B cell (primary cell): ENCODE data around the gene P3H3. TPM values are rescaled to one million over a fixed set of nuclear protein-coding genes. Genes with fewer than 3 reads are reported as not detected.

ENCODE experiments used
- ATAC-seq: fragments of 200-7000 bp; cut with Tn5 transposase; one replicate; pipeline ENCODE4 v1.10.0; 2021; ENCODE audit warnings: low read depth, mild to moderate bottlenecking, moderate number of reproducible peaks, moderate library complexity
- CTCF ChIA-PET: fragments of 350-600 bp; sonication (Branson Sonifier 250); formaldehyde crosslinking; loops from one replicate; lab custom pipeline; 2021; ENCODE audit warnings: antibody characterized with exemption, inconsistent platforms; lab: Charles Lee
- POLR2A ChIA-PET: fragments of 350-600 bp; sonication (Branson Sonifier 250); formaldehyde crosslinking; loops from one replicate; lab custom pipeline; 2021; ENCODE audit warnings: antibody characterized with exemption; lab: Charles Lee
- DNase-seq: peaks from one replicate; pipeline ENCODE4 v3.0.0; 2013
- H2AFZ ChIP-seq: 2 replicates; pipeline ENCODE4 v1.6.1; 2012; ENCODE audit warnings: mild to moderate bottlenecking, low read depth, low read length; ENCODE audit not compliant: insufficient read depth, poor library complexity, severe bottlenecking
- H3K27ac ChIP-seq, 2 donors: 1 replicate in 1 of 2; 2 replicates in 1 of 2; pipeline ENCODE4 v1.5.1; 2012 to 2013; ENCODE audit warnings: low read length in 2 of 2, mild to moderate bottlenecking in 2 of 2, moderate library complexity in 1 of 2
- H3K27me3 ChIP-seq, 4 experiments: fragments of 200-600 bp in 1 of 4; sonication (generic) in 1 of 4; replicated peaks in 1 of 4; 1 replicate in 2 of 4; 2 replicates in 2 of 4; pipeline versions ENCODE4 v1.6.1 to v1.7.0; 2013 to 2016; ENCODE audit warnings: low read length in 3 of 4, mild to moderate bottlenecking in 2 of 4, mixed read lengths in 1 of 4, moderate library complexity in 1 of 4; ENCODE audit not compliant: insufficient read depth in 4 of 4, control insufficient read depth in 3 of 4; ENCODE audit errors: control extremely low read depth in 1 of 4
- H3K36me3 ChIP-seq, 2 experiments: replicated peaks in 1 of 2; 1 replicate in 1 of 2; 2 replicates in 1 of 2; pipeline versions ENCODE4 v1.6.1 to v1.7.1; 2013; ENCODE audit warnings: low read length in 1 of 2; ENCODE audit not compliant: insufficient read depth in 2 of 2, control insufficient read depth in 1 of 2; ENCODE audit errors: control extremely low read depth in 1 of 2, extremely low read depth in 1 of 2
- H3K4me1 ChIP-seq, 2 donors: fragments of 200-600 bp in 1 of 2; sonication (generic) in 1 of 2; 1 replicate in 1 of 2; 2 replicates in 1 of 2; pipeline versions ENCODE4 v1.5.1 to v1.6.1; 2013 to 2017; ENCODE audit warnings: low read length in 2 of 2; ENCODE audit not compliant: control insufficient read depth in 2 of 2, insufficient read depth in 2 of 2
- H3K4me2 ChIP-seq: replicated peaks from 2 replicates; pipeline ENCODE3; 2012; ENCODE audit warnings: mild to moderate bottlenecking, low read depth, low read length; ENCODE audit not compliant: poor library complexity, severe bottlenecking
- H3K4me3 ChIP-seq, 5 experiments: fragments of 200-600 bp in 1 of 5; sonication (generic) in 1 of 5; 1 replicate in 3 of 5; 2 replicates in 2 of 5; pipeline versions ENCODE4 v1.5.1 to v1.7.0; 2011 to 2016; ENCODE audit warnings: low read length in 4 of 5, mild to moderate bottlenecking in 4 of 5, low read depth in 2 of 5, control low read depth in 1 of 5, moderate library complexity in 1 of 5; ENCODE audit not compliant: insufficient read depth in 1 of 5; ENCODE audit errors: control extremely low read depth in 1 of 5, extremely low read depth in 1 of 5
- H3K79me2 ChIP-seq: fragments of 200-600 bp; sonication (generic); one replicate; pipeline ENCODE4 v1.6.0; 2016; ENCODE audit warnings: low read length; ENCODE audit not compliant: control insufficient read depth, insufficient read depth
- H3K9ac ChIP-seq: fragments of 200-600 bp; sonication (generic); 2 replicates; pipeline ENCODE4 v1.6.1; 2017; ENCODE audit warnings: mild to moderate bottlenecking, low read length, moderate library complexity
- H3K9me3 ChIP-seq, 3 donors: one replicate each; pipeline versions ENCODE4 v1.6.1 to v1.7.1; 2013; ENCODE audit warnings: low read length in 2 of 3; ENCODE audit not compliant: control insufficient read depth in 2 of 3, insufficient read depth in 1 of 3; ENCODE audit errors: control extremely low read depth in 1 of 3
- H4K20me1 ChIP-seq: 2 replicates; pipeline ENCODE4 v1.6.0; 2012; ENCODE audit warnings: mild to moderate bottlenecking, low read length; ENCODE audit not compliant: insufficient read depth, control insufficient read depth, poor library complexity, severe bottlenecking
- H3K27ac Mint-ChIP-seq: one replicate; pipeline ENCODE4 v1.8.0; 2021; ENCODE audit warnings: mixed read lengths
- H3K27me3 Mint-ChIP-seq: one replicate; pipeline ENCODE4 v1.8.0; 2021; ENCODE audit warnings: mixed read lengths
- H3K4me1 Mint-ChIP-seq: one replicate; pipeline ENCODE4 v1.8.0; 2021; ENCODE audit warnings: mixed read lengths
- H3K4me3 Mint-ChIP-seq: one replicate; pipeline ENCODE4 v1.8.0; 2021; ENCODE audit warnings: mixed read lengths
- H3K9me3 Mint-ChIP-seq: one replicate; pipeline ENCODE4 v1.8.0; 2022; ENCODE audit warnings: mixed read lengths; ENCODE audit not compliant: insufficient read depth
- EZH2 ChIP-seq: IDR thresholded peaks from 2 replicates; pipeline ENCODE4 v1.6.1; 2012; ENCODE audit warnings: borderline replicate concordance, low read depth, mild to moderate bottlenecking, moderate library complexity, low read length; ENCODE audit not compliant: insufficient read depth, poor library complexity, severe bottlenecking
- WGBS: methylation state at CpG from one replicate; pipeline ENCODE4 v1.1.5; 2013; ENCODE audit warnings: missing lambda C conversion rate; ENCODE audit not compliant: insufficient coverage; 5-methylcytosine and 5-hydroxymethylcytosine counted together
- intact Hi-C: fragments of 100-400 bp; cut with micrococcal nuclease; formaldehyde crosslinking; loops from one replicate; pipeline ENCODE4 v1.10.0; 2022
- polyA plus RNA-seq: library from polyadenylated mRNA; depleted of rRNA; stranded (reverse); fragments of >200 nt; gene quantifications from 2 replicates; pipeline ENCODE4 v1.2.3, GENCODE V29; 2012
- total RNA-seq, 2 donors: library from RNA; stranded (reverse); fragments of 120-200 nt in 1 of 2; gene quantifications; 1 replicate in 1 of 2; 2 replicates in 1 of 2; pipeline versions ENCODE4 v1.2.3 to v1.2.4, GENCODE V29; 2013 to 2022
- TF ChIP-seq, protein P1 (sequence below): fragments of 200-600 bp; IDR thresholded peaks from one replicate; pipeline ENCODE4 v1.8.0; 2022; ENCODE audit warnings: antibody characterized with exemption, mild to moderate bottlenecking

P3H3 gene
- total and polyA plus RNA-seq, 2 donors (not counting 1 experiment from before 2014, with no cell fraction given), result 0.09 TPM; not detected in 1

DNA sequence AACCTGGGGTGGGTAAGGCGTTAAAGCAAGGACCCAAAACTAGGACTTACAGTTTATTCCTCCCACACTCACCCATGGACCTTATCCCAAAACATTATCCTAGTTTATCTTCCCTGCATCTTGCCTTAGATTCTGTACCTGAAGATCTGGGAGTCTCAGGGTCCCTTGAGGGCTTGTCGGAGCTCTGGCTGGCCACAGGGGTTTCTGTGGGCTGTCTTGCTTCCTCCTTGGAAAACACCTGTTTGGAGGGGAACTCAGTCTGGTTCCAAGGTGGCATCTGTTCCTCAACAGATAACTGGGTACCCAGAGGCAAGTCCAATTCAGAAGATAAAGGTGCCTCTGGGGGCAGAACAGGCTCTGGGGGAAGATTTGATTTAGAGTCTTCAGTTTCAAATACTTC, 21.2 kb downstream of the P3H3 start:
- Histone ChIP-seq H3K4me3 (no peak overlapping the region), H3K9ac (no peak overlapping the region), H3K27ac (no peak overlapping the region), H3K27me3 (no peaks in the 10 kb centered on the region), H3K4me1 (peaks cover 6 to 23% of the 10 kb centered on the region in 2 donors), H2AFZ (no peak overlapping the region), H4K20me1 (no peaks in the 10 kb centered on the region), H3K4me2 (no peak overlapping the region), H3K36me3 (peaks cover 0 to 4% of the 10 kb centered on the region in 2 experiments), H3K79me2 (peaks cover 12% of the 10 kb centered on the region), H3K9me3 (no peaks in the 10 kb centered on the region)
- ChIA-PET POLR2A (no interaction called here), CTCF (interaction anchor here (1.7 to 6.7 kb wide), 3 partner anchors 13 to 90 kb away, joined by 3 to 136 read pairs (median 11); partner anchors contain the start of genes SPSB2 and TPI1)
- Mint-ChIP-seq H3K27me3 (no peaks in the 10 kb centered on the region), H3K4me1 (peaks cover 23% of the 10 kb centered on the region), H3K4me3 (no peak overlapping the region), H3K27ac (no peak overlapping the region), H3K9me3 (no peaks in the 10 kb centered on the region)
- DNase-seq (no peak), ATAC-seq (no peak)
- WGBS, result 0% methylated on average over 1 of the region's 2 CpGs
- no peak for TF ChIP-seq EZH2
- TF ChIP-seq, protein P1, sequence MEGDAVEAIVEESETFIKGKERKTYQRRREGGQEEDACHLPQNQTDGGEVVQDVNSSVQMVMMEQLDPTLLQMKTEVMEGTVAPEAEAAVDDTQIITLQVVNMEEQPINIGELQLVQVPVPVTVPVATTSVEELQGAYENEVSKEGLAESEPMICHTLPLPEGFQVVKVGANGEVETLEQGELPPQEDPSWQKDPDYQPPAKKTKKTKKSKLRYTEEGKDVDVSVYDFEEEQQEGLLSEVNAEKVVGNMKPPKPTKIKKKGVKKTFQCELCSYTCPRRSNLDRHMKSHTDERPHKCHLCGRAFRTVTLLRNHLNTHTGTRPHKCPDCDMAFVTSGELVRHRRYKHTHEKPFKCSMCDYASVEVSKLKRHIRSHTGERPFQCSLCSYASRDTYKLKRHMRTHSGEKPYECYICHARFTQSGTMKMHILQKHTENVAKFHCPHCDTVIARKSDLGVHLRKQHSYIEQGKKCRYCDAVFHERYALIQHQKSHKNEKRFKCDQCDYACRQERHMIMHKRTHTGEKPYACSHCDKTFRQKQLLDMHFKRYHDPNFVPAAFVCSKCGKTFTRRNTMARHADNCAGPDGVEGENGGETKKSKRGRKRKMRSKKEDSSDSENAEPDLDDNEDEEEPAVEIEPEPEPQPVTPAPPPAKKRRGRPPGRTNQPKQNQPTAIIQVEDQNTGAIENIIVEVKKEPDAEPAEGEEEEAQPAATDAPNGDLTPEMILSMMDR, result no peak
- intact Hi-C loops, result no loop called here

DNA sequence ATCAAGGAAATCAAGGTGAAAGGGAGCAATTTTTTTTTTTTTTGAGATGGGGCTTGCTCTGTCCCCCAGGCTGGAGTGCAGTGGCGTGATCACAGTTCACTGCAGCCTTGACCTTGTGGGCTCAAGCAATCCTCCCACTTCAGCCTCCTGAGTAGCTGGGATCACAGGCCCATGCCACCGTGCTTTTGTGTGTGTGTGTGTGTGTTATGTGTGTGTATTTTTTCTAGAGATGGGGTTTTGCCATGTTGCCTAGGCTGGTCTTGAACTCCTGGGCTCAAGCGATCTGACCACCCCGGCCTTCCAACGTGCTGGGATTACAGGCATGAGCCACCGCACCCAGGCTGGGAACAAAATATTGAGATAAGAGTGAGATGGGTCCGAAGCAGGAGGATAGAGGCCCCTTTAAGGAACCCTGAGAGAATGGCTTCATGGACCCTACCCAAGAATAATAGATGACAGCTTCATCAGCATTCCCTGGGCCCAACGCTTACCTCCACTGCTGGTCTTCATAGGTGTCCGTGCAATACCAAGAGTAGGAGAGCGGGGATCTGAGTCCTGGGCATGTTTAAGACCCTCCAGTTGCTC, 21.9 kb downstream of the P3H3 start:
- CTCF ChIA-PET, result interaction anchor here (1.7 to 6.7 kb wide), 3 partner anchors 14 to 90 kb away, joined by 3 to 136 read pairs (median 11); partner anchors contain the start of genes SPSB2 and TPI1
- Mint-ChIP-seq H3K4me1 (peaks cover 23% of the 10 kb centered on the region), H3K9me3 (no peaks in the 10 kb centered on the region), H3K27ac (no peak overlapping the region), H3K27me3 (no peaks in the 10 kb centered on the region), H3K4me3 (no peak overlapping the region)
- Histone ChIP-seq H4K20me1 (no peaks in the 10 kb centered on the region), H3K9me3 (no peaks in the 10 kb centered on the region), H3K4me2 (no peak overlapping the region), H3K27me3 (no peaks in the 10 kb centered on the region), H3K4me1 (peaks cover 6 to 23% of the 10 kb centered on the region in 2 donors), H2AFZ (no peak overlapping the region), H3K79me2 (peaks cover 18% of the 10 kb centered on the region), H3K9ac (no peak overlapping the region), H3K36me3 (peaks cover 0 to 5% of the 10 kb centered on the region in 2 experiments), H3K4me3 (no peak overlapping the region), H3K27ac (no peak overlapping the region)
- intact Hi-C loops, result loop anchor here (5.0 kb wide), 3 partner anchors 83 to 293 kb away; partner anchors contain the start of genes IFFO1 and PTMS
- TF ChIP-seq EZH2, result no peak
- TF ChIP-seq, protein P1, result no peak
- POLR2A ChIA-PET, result interaction anchor here (3.6 kb wide), 1 partner anchor 22 kb away, joined by 29 read pairs; the partner anchor contains the start of gene SPSB2
- DNase-seq, result no peak
- ATAC-seq, result no peak
- 93% methylated on average over 8 of the region's 10 CpGs for WGBS
